H1 (cell line): ENCODE data around the gene SMIM38. TPM values are rescaled to one million over a fixed set of nuclear protein-coding genes. Genes with fewer than 3 reads are reported as not detected.

ENCODE experiments used
- HDAC6 ChIP-seq: IDR thresholded peaks from one replicate; pipeline ENCODE4 v1.7.1; 2012; ENCODE audit warnings: low read depth, mild to moderate bottlenecking, inconsistent platforms, low read length, moderate library complexity
- NANOG ChIP-seq: IDR thresholded peaks from 2 replicates; pipeline ENCODE4 v1.6.1; 2011; ENCODE audit warnings: low read length, low read depth, mild to moderate bottlenecking, inconsistent platforms; ENCODE audit not compliant: insufficient read depth, poor library complexity, severe bottlenecking
- TCF12 ChIP-seq: IDR thresholded peaks from 2 replicates; pipeline ENCODE4 v1.6.1; 2011; ENCODE audit warnings: low read depth, mild to moderate bottlenecking, low read length
- polyA plus RNA-seq, 7 experiments: library from polyadenylated mRNA; depleted of rRNA in 3 of 7; stranded (reverse) in 5 of 7; unstranded in 2 of 7; fragments of >200 nt in 5 of 7; fragments of 200-250 nt in 2 of 7; gene quantifications; 1 replicate in 5 of 7; 2 replicates in 1 of 7; 4 replicates in 1 of 7; pipeline versions ENCODE4 v1.2.1 to v1.2.3, GENCODE V29; 2011 to 2013; ENCODE audit warnings: missing spikeins in 2 of 7, mixed read lengths in 2 of 7
- total RNA-seq: library from RNA; stranded (reverse); fragmentation: NEBNext Ultra II Directional; extraction: Animal tissue kit (Norgen Biotek cat#: 25700); gene quantifications from 2 replicates; pipeline ENCODE4 v1.2.1, GENCODE V29; 2021

SMIM38 gene
- total and polyA plus RNA-seq, 2 of the 8 experiments (the other 6 are each of a cell fraction or from before 2014, with no cell fraction given), result 0.17 to 0.20 TPM

GRCh38 chr11:69126286-69126685, 29.4 kb upstream of the SMIM38 start (continued):
- TF ChIP-seq NANOG, result no peak
- no peak for TF ChIP-seq HDAC6
- no peak for TF ChIP-seq TCF12
